HG02759 (cell line): Measurements from ENCODE around the gene DNASE1L1.

Source experiments
- ATAC-seq: cut with Tn5 transposase; IDR thresholded peaks from one replicate; pipeline ENCODE4 v1.9.1; 2021; ENCODE audit warnings: mild to moderate bottlenecking, moderate library complexity; ENCODE audit not compliant: unreplicated experiment

Gene DNASE1L1

GRCh38 chrX:154354516-154354915 is 54.5 kb downstream of the DNASE1L1 start:
- no peak for ATAC-seq

- ATAC-seq, result no peak
These were observed 55.0 kb downstream of the DNASE1L1 start for GRCh38 chrX:154354013-154354412.

DNA sequence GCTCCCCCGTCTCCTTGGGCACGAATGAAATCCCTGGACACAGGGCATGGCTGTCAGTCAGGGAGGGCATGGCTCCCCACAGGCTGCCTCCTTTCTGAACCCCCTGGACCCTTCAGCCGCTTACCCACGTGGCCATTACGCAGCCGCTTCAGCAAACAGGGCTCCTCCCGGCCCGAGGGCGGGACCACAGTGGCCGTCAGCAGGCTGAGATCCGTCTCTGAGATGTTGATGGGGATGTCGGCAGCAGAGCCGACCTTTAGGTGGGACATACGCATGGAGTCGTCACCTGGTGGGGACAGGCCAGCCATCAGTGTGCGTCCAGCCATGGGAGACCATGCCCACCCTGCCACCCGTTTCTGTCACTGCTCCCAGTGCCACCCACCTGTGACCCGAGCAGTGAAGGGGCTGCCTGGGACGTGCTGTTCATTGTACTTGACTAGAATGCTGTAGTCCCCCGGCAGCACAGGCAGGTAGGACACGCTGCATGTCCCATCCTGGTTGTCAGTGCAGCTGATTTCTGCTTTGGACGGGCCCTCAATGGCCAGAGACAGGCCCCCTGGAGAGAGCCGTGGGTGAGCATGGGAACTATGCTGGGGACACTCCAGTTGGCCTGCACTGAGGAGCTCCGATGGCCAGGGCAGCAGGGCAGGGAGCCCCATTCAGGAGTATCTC is 55.7 kb downstream of the DNASE1L1 start:
- ATAC-seq, result no peak

- no peak for ATAC-seq
These were observed 56.6 kb downstream of the DNASE1L1 start for GRCh38 chrX:154352466-154352865.

DNA sequence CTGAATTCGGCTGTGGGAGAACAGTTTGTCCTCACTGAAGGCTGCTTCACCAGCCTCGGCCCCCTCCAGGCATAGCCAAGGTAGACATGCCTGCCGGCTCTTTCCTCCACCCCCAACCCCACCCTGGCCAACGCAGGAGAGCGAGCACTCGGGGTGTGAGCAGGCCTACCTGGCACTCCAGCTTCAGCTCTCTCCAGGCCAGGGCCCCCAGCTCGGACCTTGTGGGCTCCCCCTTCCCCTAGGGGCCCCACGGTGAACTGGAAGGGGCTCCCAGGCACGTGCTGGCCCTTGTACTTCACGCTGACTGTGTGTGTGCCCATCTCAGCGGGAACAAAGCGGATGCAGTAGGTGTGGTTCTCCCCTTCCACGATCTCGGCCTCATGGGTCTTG is 57.0 kb downstream of the DNASE1L1 start:
- ATAC-seq, result no peak
